GM19238 (cell line): ENCODE data around the gene TEKT2.

Experiments
- DNase-seq: peaks from one replicate; pipeline ENCODE4 v3.0.0; 2011; ENCODE audit warnings: low spot score; ENCODE audit not compliant: insufficient read length

The TEKT2 gene

GRCh38 chr1:36083635-36084496 lies at the start of gene TEKT2:
TSS of gene TEKT2 (plus strand) at chr1:36084094. CDS start at chr1:36084922, 828 bp downstream.
- DNase-seq: no peak

- no peak for DNase-seq
These were observed 49.2 kb upstream of the TEKT2 start for GRCh38 chr1:36034692-36035091.

GRCh38 chr1:36035154-36035553 lies 48.7 kb upstream of the TEKT2 start:
- DNase-seq: no peak

GRCh38 chr1:36040238-36040637 lies 43.7 kb upstream of the TEKT2 start:
- DNase-seq: no peak

- no peak for DNase-seq
These were observed 32.1 kb upstream of the TEKT2 start for GRCh38 chr1:36051821-36052220.

GRCh38 chr1:36053978-36054377 lies 29.9 kb upstream of the TEKT2 start:
- no peak for DNase-seq

GRCh38 chr1:36055706-36056105 lies 28.2 kb upstream of the TEKT2 start:
- no peak for DNase-seq

GRCh38 chr1:36062315-36062714 lies 21.6 kb upstream of the TEKT2 start:
- DNase-seq: no peak

GRCh38 chr1:36067871-36068270 lies 16.0 kb upstream of the TEKT2 start:
- no peak for DNase-seq

GRCh38 chr1:36068866-36069265 lies 15.0 kb upstream of the TEKT2 start:
- no peak for DNase-seq

- no peak for DNase-seq
These were observed 13.5 kb upstream of the TEKT2 start for GRCh38 chr1:36070349-36070748.

GRCh38 chr1:36076979-36077573 lies 6.8 kb upstream of the TEKT2 start:
- DNase-seq: no peak

GRCh38 chr1:36080236-36080635 lies 3.7 kb upstream of the TEKT2 start:
- DNase-seq: no peak

GRCh38 chr1:36080801-36081200 lies 3.1 kb upstream of the TEKT2 start:
- no peak for DNase-seq

GRCh38 chr1:36081926-36082485 lies 1.9 kb upstream of the TEKT2 start:
- no peak for DNase-seq

- DNase-seq: no peak
These were observed 675 bp upstream of the TEKT2 start for GRCh38 chr1:36083219-36083618.

- DNase-seq: no peak
These were observed 712 bp downstream of the TEKT2 start for GRCh38 chr1:36084497-36085115.

GRCh38 chr1:36085126-36085525 lies 1.2 kb downstream of the TEKT2 start:
- no peak for DNase-seq

GRCh38 chr1:36085686-36086526 lies 2.0 kb downstream of the TEKT2 start:
- no peak for DNase-seq

GRCh38 chr1:36086529-36087232 lies 2.8 kb downstream of the TEKT2 start:
- DNase-seq: no peak
